GM03348 (cell line): ENCODE data around the gene SYN1.
A peak's percentile ranks its signal among the peaks of the same experiment; 100 is the strongest.

ENCODE experiments used
- DNase-seq: peaks from one replicate; pipeline ENCODE4 v3.0.0; 2012; ENCODE audit warnings: low spot score

The SYN1 gene

GRCh38 chrX:47572773-47573340, 46.8 kb downstream of the SYN1 start:
- DNase-seq = no peak

GRCh38 chrX:47571896-47572295, 47.8 kb downstream of the SYN1 start:
- DNase-seq = no peak

- DNase-seq = no peak
These were observed 48.4 kb downstream of the SYN1 start for GRCh38 chrX:47571215-47571614.

GRCh38 chrX:47570794-47571193, 48.9 kb downstream of the SYN1 start:
- DNase-seq = no peak

GRCh38 chrX:47568656-47569295, 50.9 kb downstream of the SYN1 start:
- DNase-seq = no peak

GRCh38 chrX:47566841-47567240, 52.8 kb downstream of the SYN1 start:
- no peak for DNase-seq

GRCh38 chrX:47564438-47565085, 55.1 kb downstream of the SYN1 start:
- no peak for DNase-seq

- no peak for DNase-seq
These were observed 55.8 kb downstream of the SYN1 start for GRCh38 chrX:47563801-47564315.

- DNase-seq = peak; percentile 21
These were observed 56.9 kb downstream of the SYN1 start for GRCh38 chrX:47562615-47563243.

GRCh38 chrX:47561659-47562151, 58.0 kb downstream of the SYN1 start:
- DNase-seq = no peak

GRCh38 chrX:47560934-47561658, 58.6 kb downstream of the SYN1 start, which contains the start of gene ARAF:
TSS of gene ARAF (plus strand) at chrX:47561205. CDS start at chrX:47562968, 1,763 bp downstream.
- peak; percentile 94 for DNase-seq

- no peak for DNase-seq
These were observed 59.3 kb downstream of the SYN1 start for GRCh38 chrX:47560179-47560933.

GRCh38 chrX:47558436-47558835, 61.2 kb downstream of the SYN1 start:
- DNase-seq = no peak

GRCh38 chrX:47556045-47556623, 63.5 kb downstream of the SYN1 start:
- DNase-seq = peak; percentile 89

- no peak for DNase-seq
These were observed 76.2 kb downstream of the SYN1 start for GRCh38 chrX:47543496-47543895.

- DNase-seq = peak; percentile 89
These were observed 78.7 kb downstream of the SYN1 start for GRCh38 chrX:47540754-47541538.

- DNase-seq = no peak
These were observed 79.8 kb downstream of the SYN1 start for GRCh38 chrX:47539860-47540259.

GRCh38 chrX:47530049-47530448, 89.6 kb downstream of the SYN1 start:
- DNase-seq = no peak

GRCh38 chrX:47529548-47529947, 90.1 kb downstream of the SYN1 start:
- DNase-seq = no peak

- no peak for DNase-seq
These were observed 95.9 kb downstream of the SYN1 start for GRCh38 chrX:47523713-47524166.
